Activated CD4-positive, alpha-beta T cell treated with anti-CD3 and anti-CD28 coated beads, Interleukin-2, amount 10 ng/mL, durations not matched to agents 24 days and 14 days (primary cell): ENCODE measurements around the gene CBY3. TPM values are rescaled to one million over a fixed set of nuclear protein-coding genes. Genes with fewer than 3 reads are reported as not detected.
"Not testable (repeated sequence)": the region's sequence is repeated elsewhere in the genome, so short reads cannot be mapped to it uniquely, and the experiment has no call there.

ENCODE experiments used
- DNase-seq: peaks from one replicate; pipeline ENCODE4 v3.0.0; 2022
- H3K27ac Mint-ChIP-seq: one replicate; pipeline ENCODE4 v1.8.0; 2022; ENCODE audit warnings: mild to moderate bottlenecking, mixed read lengths
- H3K27me3 Mint-ChIP-seq: one replicate; pipeline ENCODE4 v1.8.0; 2022; ENCODE audit warnings: mixed read lengths
- H3K36me3 Mint-ChIP-seq: one replicate; pipeline ENCODE4 v1.8.0; 2022; ENCODE audit warnings: low read depth, mild to moderate bottlenecking, mixed read lengths
- H3K4me1 Mint-ChIP-seq: one replicate; pipeline ENCODE4 v1.8.0; 2021; ENCODE audit warnings: mixed read lengths
- H3K4me3 Mint-ChIP-seq: one replicate; pipeline ENCODE4 v1.8.0; 2022; ENCODE audit warnings: mild to moderate bottlenecking, moderate library complexity, mixed read lengths
- H3K9me3 Mint-ChIP-seq: one replicate; pipeline ENCODE4 v1.8.0; 2021; ENCODE audit warnings: mixed read lengths
- intact Hi-C: fragments of 100-400 bp; cut with micrococcal nuclease; formaldehyde crosslinking; loops from one replicate; pipeline ENCODE4 v1.15.1; 2023
- total RNA-seq: library from RNA; stranded (reverse); gene quantifications from 2 replicates; pipeline ENCODE4 v1.2.3, GENCODE V29; 2022

CBY3 gene
- total RNA-seq, result 0.45 and 0.63 TPM in 2 replicates

- Mint-ChIP-seq H3K27ac (peak within 1 kb of the TSS; percentile 51), H3K4me3 (peak within 1 kb of the TSS; percentile 100), H3K27me3 (no peaks in the 10 kb centered on the region), H3K4me1 (peaks cover 31% of the 10 kb centered on the region), H3K9me3 (peaks cover 4% of the 10 kb centered on the region), H3K36me3 (peaks cover 32% of the 10 kb centered on the region)
- no peak for DNase-seq
- intact Hi-C loops, result no loop called here
Measured at GRCh38 chr5:179680780-179681401, at the start of gene CBY3. CBY3 (minus strand) TSS chr5:179681034; CDS start chr5:179680918, 116 bp downstream.

GRCh38 chr5:179730356-179730755 lies 49.5 kb upstream of the CBY3 start:
- Mint-ChIP-seq H3K9me3 (no peaks in the 10 kb centered on the region), H3K4me1 (peaks cover 27% of the 10 kb centered on the region), H3K27me3 (no peaks in the 10 kb centered on the region), H3K27ac (peak overlapping the region; percentile 62), H3K4me3 (no peak overlapping the region), H3K36me3 (peaks cover 65% of the 10 kb centered on the region)
- intact Hi-C loops, result no loop called here
- DNase-seq, result no peak

GRCh38 chr5:179729727-179730126 lies 48.9 kb upstream of the CBY3 start:
- peaks cover 26% of the 10 kb centered on the region for H3K4me1 Mint-ChIP-seq
- no peaks in the 10 kb centered on the region for H3K27me3 Mint-ChIP-seq
- H3K36me3 Mint-ChIP-seq, result peaks cover 64% of the 10 kb centered on the region
- no peak for DNase-seq
- H3K27ac Mint-ChIP-seq, result no peak overlapping the region
- H3K4me3 Mint-ChIP-seq, result no peak overlapping the region
- intact Hi-C loops, result no loop called here
- H3K9me3 Mint-ChIP-seq, result no peaks in the 10 kb centered on the region

DNA sequence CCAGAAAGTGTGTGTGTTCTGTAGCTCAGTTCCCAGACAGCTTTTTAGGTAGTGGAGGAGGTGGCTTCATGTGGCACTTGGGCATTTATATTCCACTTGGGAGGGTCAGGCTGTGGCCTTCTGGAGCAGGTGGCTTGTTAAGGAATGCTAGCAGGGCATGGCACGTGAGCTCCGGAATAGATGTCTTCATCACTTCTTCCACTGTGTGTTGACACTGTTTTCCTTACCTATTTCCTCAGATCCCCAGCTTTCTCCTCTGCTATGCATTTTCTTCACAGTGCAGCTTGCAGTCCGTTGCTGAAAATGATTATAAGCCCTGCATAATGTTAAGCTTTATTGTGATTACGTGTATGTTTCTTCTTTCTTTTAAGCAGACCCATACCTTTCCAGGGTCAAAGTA lies 48.5 kb upstream of the CBY3 start:
- H3K4me3 Mint-ChIP-seq, result no peak overlapping the region
- peak overlapping the region; percentile 34 for H3K27ac Mint-ChIP-seq
- peaks cover 24% of the 10 kb centered on the region for H3K4me1 Mint-ChIP-seq
- intact Hi-C loops, result no loop called here
- DNase-seq, result no peak
- peaks cover 63% of the 10 kb centered on the region for H3K36me3 Mint-ChIP-seq
- H3K27me3 Mint-ChIP-seq, result no peaks in the 10 kb centered on the region
- H3K9me3 Mint-ChIP-seq, result no peaks in the 10 kb centered on the region

- Mint-ChIP-seq H3K27ac (peak overlapping the region; percentile 25), H3K9me3 (no peaks in the 10 kb centered on the region), H3K4me1 (peaks cover 25% of the 10 kb centered on the region), H3K4me3 (no peak overlapping the region), H3K27me3 (no peaks in the 10 kb centered on the region), H3K36me3 (peaks cover 79% of the 10 kb centered on the region)
- intact Hi-C loops, result no loop called here
- DNase-seq, result no peak
Measured at GRCh38 chr5:179727106-179727505, 46.3 kb upstream of the CBY3 start.

- H3K4me3 Mint-ChIP-seq, result no peak overlapping the region
- peaks cover 72% of the 10 kb centered on the region for H3K36me3 Mint-ChIP-seq
- H3K9me3 Mint-ChIP-seq, result no peaks in the 10 kb centered on the region
Measured at GRCh38 chr5:179724163-179724562, 43.3 kb upstream of the CBY3 start.

DNA sequence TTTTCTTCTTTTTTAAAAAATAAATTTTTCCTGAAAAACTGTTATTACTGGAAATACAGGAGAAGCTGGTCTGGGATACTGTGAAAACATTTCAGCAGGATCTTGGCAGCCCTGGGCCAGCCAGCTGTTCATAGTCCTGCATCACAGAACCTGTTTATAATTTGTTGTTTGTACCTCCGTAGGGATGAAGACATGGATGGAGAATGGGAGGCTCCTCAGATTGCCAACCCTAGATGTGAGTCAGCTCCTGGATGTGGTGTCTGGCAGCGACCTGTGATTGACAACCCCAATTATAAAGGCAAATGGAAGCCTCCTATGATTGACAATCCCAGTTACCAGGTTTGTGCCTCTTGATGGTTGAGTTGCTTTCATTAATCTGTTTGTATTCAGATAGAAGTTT lies 39.4 kb upstream of the CBY3 start:
- H3K4me1 Mint-ChIP-seq, result peaks cover 13% of the 10 kb centered on the region
- H3K4me3 Mint-ChIP-seq, result no peak overlapping the region
- intact Hi-C loops, result no loop called here
- H3K36me3 Mint-ChIP-seq, result peaks cover 74% of the 10 kb centered on the region
- H3K27ac Mint-ChIP-seq, result no peak overlapping the region
- no peaks in the 10 kb centered on the region for H3K9me3 Mint-ChIP-seq
- no peaks in the 10 kb centered on the region for H3K27me3 Mint-ChIP-seq
- no peak for DNase-seq

More at GRCh38 chr5:179724163-179724562, 43.3 kb upstream of the CBY3 start:
- intact Hi-C loops, result no loop called here
- Mint-ChIP-seq H3K4me1 (peaks cover 15% of the 10 kb centered on the region), H3K27ac (no peak overlapping the region), H3K27me3 (no peaks in the 10 kb centered on the region)
- DNase-seq, result no peak

DNA sequence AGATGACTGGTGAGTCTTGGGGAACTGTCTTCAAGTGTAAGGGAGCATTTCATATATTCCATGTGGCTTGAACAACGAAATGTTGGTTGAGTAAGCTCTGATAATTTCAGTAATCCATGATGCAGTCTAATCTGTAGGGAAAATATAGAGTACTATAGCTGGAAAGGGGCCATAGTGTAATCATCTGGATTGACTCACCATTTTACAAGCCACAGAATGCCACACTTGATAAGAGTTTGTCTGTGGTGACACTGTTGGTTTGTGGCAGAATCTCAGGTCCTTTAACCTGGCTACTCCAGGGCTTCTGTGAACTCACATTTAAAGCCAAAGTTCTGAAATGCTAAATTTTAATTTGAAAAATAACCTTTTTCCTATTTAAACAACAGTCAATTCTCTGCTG lies 35.5 kb upstream of the CBY3 start:
- H3K36me3 Mint-ChIP-seq, result peaks cover 68% of the 10 kb centered on the region
- no peaks in the 10 kb centered on the region for H3K9me3 Mint-ChIP-seq
- no peak for DNase-seq
- no peak overlapping the region for H3K4me3 Mint-ChIP-seq
- intact Hi-C loops, result no loop called here
- H3K27ac Mint-ChIP-seq, result no peak overlapping the region
- H3K27me3 Mint-ChIP-seq, result no peaks in the 10 kb centered on the region
- peaks cover 6% of the 10 kb centered on the region for H3K4me1 Mint-ChIP-seq

DNA sequence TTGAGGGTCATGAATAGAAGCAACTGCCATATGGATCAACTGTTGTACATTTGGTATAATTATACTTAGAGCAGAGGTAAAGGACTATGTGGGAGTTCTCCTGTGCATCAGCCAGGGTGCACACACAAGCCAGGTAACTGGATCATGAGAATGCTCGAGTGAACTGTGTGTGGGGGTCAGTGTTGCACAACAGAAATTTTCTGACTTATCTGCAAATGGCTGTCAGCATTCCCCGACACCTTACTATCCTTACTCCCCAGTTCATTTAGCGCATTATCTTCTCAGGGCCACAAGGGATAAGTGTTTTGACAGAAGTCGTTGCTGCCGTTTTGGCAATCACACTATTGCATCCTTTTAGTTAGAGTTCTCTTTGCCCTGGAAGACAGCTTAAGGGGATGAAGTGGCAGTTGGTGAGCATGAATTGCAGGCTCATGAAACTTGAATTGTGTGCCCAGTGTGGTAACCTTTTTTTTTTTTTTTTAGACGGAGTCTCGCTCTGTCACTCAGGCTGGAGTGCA lies 19.6 kb upstream of the CBY3 start:
- intact Hi-C loops, result no loop called here
- H3K36me3 Mint-ChIP-seq, result peaks cover 41% of the 10 kb centered on the region
- peak overlapping the region; percentile 89 for H3K4me3 Mint-ChIP-seq
- H3K9me3 Mint-ChIP-seq, result no peaks in the 10 kb centered on the region
- H3K27ac Mint-ChIP-seq, result peak overlapping the region; percentile 99
- DNase-seq, result no peak
- no peaks in the 10 kb centered on the region for H3K27me3 Mint-ChIP-seq
- H3K4me1 Mint-ChIP-seq, result peaks cover 40% of the 10 kb centered on the region

DNA sequence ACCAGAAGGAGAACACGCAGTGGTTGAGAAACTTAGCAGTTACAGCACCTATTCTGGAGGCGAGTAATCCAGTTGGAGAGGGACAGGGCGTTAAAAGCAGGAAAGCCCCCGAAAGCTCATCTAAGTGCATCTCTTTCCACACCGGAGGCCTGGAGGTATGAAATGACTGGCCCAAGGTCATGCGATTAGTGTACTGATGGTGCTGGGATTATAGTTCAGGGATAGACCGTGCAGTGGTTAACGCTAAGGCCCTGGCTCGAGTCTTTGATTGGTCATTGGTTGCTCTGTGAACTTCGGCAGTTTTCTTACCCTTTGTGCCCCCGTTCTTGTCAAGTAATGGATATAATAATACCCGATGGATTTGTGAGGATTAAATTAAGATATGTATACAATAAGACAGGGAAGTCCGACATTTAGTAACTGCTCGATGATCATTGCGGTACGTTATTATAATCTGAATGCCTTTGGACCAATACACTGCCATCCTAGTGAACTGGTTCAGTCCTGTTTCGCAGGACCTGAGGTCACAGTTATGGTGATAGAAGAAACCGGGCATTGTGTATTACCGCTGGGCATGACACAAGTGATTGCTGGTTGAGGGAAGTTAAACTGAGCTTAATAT lies 18.9 kb upstream of the CBY3 start:
- intact Hi-C loops, result loop anchor here (2.0 to 5.0 kb wide), 4 partner anchors 108 to 1103 kb away; partner anchors contain the start of genes MGAT1, MGAT4B, RUFY1 and TBC1D9B
- Mint-ChIP-seq H3K4me1 (peaks cover 37% of the 10 kb centered on the region), H3K27me3 (no peaks in the 10 kb centered on the region), H3K27ac (peak overlapping the region; percentile 99), H3K4me3 (peak overlapping the region; percentile 89), H3K9me3 (no peaks in the 10 kb centered on the region), H3K36me3 (peaks cover 37% of the 10 kb centered on the region)
- peak; percentile 80 for DNase-seq

- Mint-ChIP-seq H3K36me3 (peaks cover 35% of the 10 kb centered on the region), H3K4me3 (peak within 1 kb of the TSS; percentile 89), H3K27ac (peak within 1 kb of the TSS; percentile 99), H3K4me1 (peaks cover 35% of the 10 kb centered on the region), H3K27me3 (no peaks in the 10 kb centered on the region), H3K9me3 (no peaks in the 10 kb centered on the region)
- intact Hi-C loops, result loop anchor here (1.0 to 5.0 kb wide), 8 partner anchors 21 to 1104 kb away; partner anchors contain the start of genes HNRNPH1, MAML1, MGAT1 and MGAT4B
- no peak for DNase-seq
Measured at GRCh38 chr5:179698935-179699615, 18.2 kb upstream of the CBY3 start, which contains the start of gene CANX. CANX (plus strand) TSS chr5:179698967; CDS start chr5:179705682, 6,715 bp downstream.

GRCh38 chr5:179697993-179698934 lies 17.4 kb upstream of the CBY3 start:
- Mint-ChIP-seq H3K4me3 (peak overlapping the region; percentile 89), H3K36me3 (peaks cover 27% of the 10 kb centered on the region), H3K27ac (peak overlapping the region; percentile 99), H3K27me3 (no peaks in the 10 kb centered on the region), H3K4me1 (peaks cover 27% of the 10 kb centered on the region), H3K9me3 (no peaks in the 10 kb centered on the region)
- intact Hi-C loops, result loop anchor here (1.0 to 5.0 kb wide), 8 partner anchors 20 to 1105 kb away; partner anchors contain the start of genes HNRNPH1, MAML1, MGAT1 and MGAT4B
- DNase-seq, result peak; percentile 100

- Mint-ChIP-seq H3K4me1 (peaks cover 26% of the 10 kb centered on the region), H3K4me3 (peak overlapping the region; percentile 89), H3K27ac (peak overlapping the region; percentile 99), H3K36me3 (peaks cover 21% of the 10 kb centered on the region)
- not testable (repeated sequence) for H3K9me3 Mint-ChIP-seq, H3K27me3 Mint-ChIP-seq, DNase-seq
- intact Hi-C loops, result loop anchor here (5.0 kb wide), 1 partner anchor 110 kb away; the partner anchor contains the start of gene MGAT4B
Measured at GRCh38 chr5:179697543-179697942, 16.7 kb upstream of the CBY3 start.
